K562 (cell line): ENCODE data around the gene GPER1. TPM values are rescaled to one million over a fixed set of nuclear protein-coding genes. Genes with fewer than 3 reads are reported as not detected.
A peak's percentile ranks its signal among the peaks of the same experiment; 100 is the strongest.

Source experiments
- ATAC-seq: fragments of 200-7000 bp; cut with Tn5 transposase; 3 replicates; pipeline ENCODE4 v1.9.1; 2020; ENCODE audit warnings: moderate library complexity
- BruUV-seq: library from RNA; stranded (reverse); fragments of 400-500 nt; replicated peaks from 2 replicates; lab custom pipeline; 2021; lab: Mats Ljungman, UMichigan
- CTCF ChIA-PET: fragments of 300-600 bp; formaldehyde crosslinking; extraction: SDS; loops from one replicate; lab custom pipeline; 2021; ENCODE audit warnings: low intra/inter-chr PET ratio; lab: Yijun Ruan, JAX
- POLR2A ChIA-PET: fragments of 300-600, 350-650 bp; sonication (Branson Sonifier 250); formaldehyde crosslinking; extraction: SDS; loops from one replicate; lab custom pipeline; 2021; ENCODE audit warnings: antibody characterized with exemption, inconsistent platforms; lab: Yijun Ruan, JAX
- DNase-seq, 4 experiments: peaks; one replicate each; pipeline versions ENCODE4 v3.0.0 to v3.0.0-alpha.2; 2011 to 2018; ENCODE audit warnings: low spot score in 3 of 4, mixed read lengths in 3 of 4; ENCODE audit errors: extremely low read depth in 1 of 4
- FAIRE-seq: peaks from 2 replicates; lab custom pipeline; 2011; peaks lifted over from hg19 to GRCh38; lab: Jason Lieb, UNC
- H2AFZ ChIP-seq: 2 replicates; pipeline ENCODE4 v1.6.0; 2011; ENCODE audit warnings: low read depth, low read length, control low read depth, inconsistent platforms
- H3K27ac ChIP-seq: fragments of 200-600 bp; 3 replicates; pipeline ENCODE4 v1.8.0; 2011; ENCODE audit warnings: low read depth, mild to moderate bottlenecking, control low read depth, inconsistent platforms, low read length, moderate library complexity, mixed read lengths; ENCODE audit errors: extremely low read depth
- H3K27me3 ChIP-seq, 2 experiments: fragments of 300-600 bp in 1 of 2; 2 replicates in 1 of 2; 3 replicates in 1 of 2; pipeline versions ENCODE4 v1.6.0 to v1.8.0; 2011; ENCODE audit warnings: inconsistent platforms in 2 of 2, low read length in 2 of 2, mild to moderate bottlenecking in 1 of 2, mixed read lengths in 1 of 2, moderate library complexity in 1 of 2; ENCODE audit not compliant: control insufficient read depth in 2 of 2, insufficient read depth in 2 of 2
- H3K36me3 ChIP-seq: fragments of 300-600 bp; 3 replicates; pipeline ENCODE4 v1.8.0; 2011; ENCODE audit warnings: mild to moderate bottlenecking, low read length, inconsistent platforms; ENCODE audit not compliant: control insufficient read depth, insufficient read depth
- H3K4me1 ChIP-seq, 2 experiments: fragments of 200-600 bp in 1 of 2; replicated peaks in 1 of 2; 2 replicates in 1 of 2; 3 replicates in 1 of 2; pipeline versions ENCODE4 v1.5.1 to v1.8.0; 2011; ENCODE audit warnings: inconsistent platforms in 2 of 2, low read length in 2 of 2, mild to moderate bottlenecking in 1 of 2, mixed read lengths in 1 of 2, moderate library complexity in 1 of 2; ENCODE audit not compliant: control insufficient read depth in 2 of 2, insufficient read depth in 2 of 2
- H3K4me2 ChIP-seq: 2 replicates; pipeline ENCODE4 v1.6.1; 2011; ENCODE audit warnings: low read length, control low read depth, inconsistent platforms, mixed read lengths; ENCODE audit not compliant: insufficient read depth
- H3K4me3 ChIP-seq: fragments of 200-600 bp; sonication (generic), shearing (Covaris generic); 2 replicates; pipeline ENCODE4 v1.5.1; 2016; ENCODE audit warnings: control low read depth, inconsistent platforms
- H3K79me2 ChIP-seq: fragments of 200-600 bp; 3 replicates; pipeline ENCODE4 v1.8.0; 2011; ENCODE audit warnings: low read length, inconsistent platforms; ENCODE audit not compliant: control insufficient read depth, insufficient read depth
- H3K9ac ChIP-seq, 2 experiments: 2 replicates each; pipeline versions ENCODE4 v1.6.0 to v1.6.1; 2011; ENCODE audit warnings: low read depth in 2 of 2, low read length in 2 of 2, control low read depth in 1 of 2, inconsistent platforms in 1 of 2, mild to moderate bottlenecking in 1 of 2, mixed read lengths in 1 of 2; ENCODE audit not compliant: insufficient read depth in 1 of 2
- H3K9me1 ChIP-seq: one replicate; pipeline ENCODE4 v1.6.0; 2011; ENCODE audit warnings: inconsistent platforms, mild to moderate bottlenecking, low read length, moderate library complexity; ENCODE audit not compliant: control insufficient read depth, insufficient read depth
- H3K9me3 ChIP-seq: replicated peaks from 2 replicates; pipeline ENCODE4 v1.5.1; 2011; ENCODE audit warnings: low read depth, low read length, inconsistent platforms; ENCODE audit not compliant: control insufficient read depth, insufficient read depth
- H4K20me1 ChIP-seq: replicated peaks from 2 replicates; pipeline ENCODE4 v1.6.1; 2011; ENCODE audit warnings: low read length, inconsistent platforms, mixed read lengths; ENCODE audit not compliant: control insufficient read depth, insufficient read depth
- GATA2 ChIP-seq: sonication (generic); formaldehyde crosslinking; IDR thresholded peaks from 2 replicates; pipeline ENCODE4 v1.4.0; 2020; ENCODE audit warnings: mild to moderate bottlenecking, missing genetic modification reagents
- SP2 ChIP-seq: IDR thresholded peaks from 2 replicates; pipeline ENCODE4 v1.6.1; 2011; ENCODE audit warnings: mild to moderate bottlenecking, low read depth, low read length, moderate library complexity; ENCODE audit not compliant: poor library complexity, severe bottlenecking; ENCODE audit errors: extremely low read depth
- ZFP36 ChIP-seq: fragments of 150-350 bp; IDR thresholded peaks from 2 replicates; pipeline ENCODE4 v1.6.1; 2018; ENCODE audit warnings: low read length, low read depth; ENCODE audit not compliant: partially characterized antibody
- ZNF124 ChIP-seq: sonication (generic); formaldehyde crosslinking; IDR thresholded peaks from 2 replicates; pipeline ENCODE4 v1.8.1; 2022; ENCODE audit warnings: missing genetic modification reagents
- ZNF583 ChIP-seq: fragments of 250-450 bp; sonication (Bioruptor Pico); IDR thresholded peaks from 2 replicates; pipeline ENCODE4 v1.4.0; 2020
- WGBS: fragments of 100-300 bp; shearing (Covaris generic); methylation state at CpG from one replicate; pipeline ENCODE4 v1.1.6; 2016; ENCODE audit warnings: low coverage, mixed read lengths; ENCODE audit not compliant: insufficient coverage; ENCODE audit errors: missing lambda C conversion rate; 5-methylcytosine and 5-hydroxymethylcytosine counted together
- in situ Hi-C: fragments of 300-500 bp; cut with MboI; formaldehyde crosslinking; loops from 4 replicates; pipeline ENCODE4 v1.15.0; 2018; ENCODE audit warnings: inconsistent platforms, mixed read lengths
- intact Hi-C: fragments of 100-400 bp; cut with micrococcal nuclease; formaldehyde crosslinking; loops from 2 replicates; pipeline ENCODE4 v1.14.2; 2022
- polyA plus RNA-seq, 8 experiments: library from polyadenylated mRNA; depleted of rRNA in 4 of 8; stranded (reverse) in 5 of 8; unstranded in 3 of 8; fragments of >200 nt; fragmentation: Nextera tagmentation in 2 of 8; fragmentation: Illumina TruSeq in 1 of 8; extraction: Ambion mirVana in 2 of 8; extraction: Trizol in 1 of 8; gene quantifications; 2 replicates each; pipeline versions ENCODE4 v1.2.1 to v1.2.3, GENCODE V29; 2011 to 2014; ENCODE audit warnings: inconsistent platforms in 1 of 8, missing spikeins in 1 of 8
- total RNA-seq, 7 experiments: library from RNA; depleted of rRNA in 6 of 7; stranded (reverse); fragments of >200 nt in 6 of 7; fragmentation: Illumina TruSeq in 2 of 7; extraction: Trizol in 2 of 7; gene quantifications; 2 replicates each; pipeline versions ENCODE4 v1.2.1 to v1.2.3, GENCODE V29; 2011 to 2021; ENCODE audit warnings: low replicate concordance in 1 of 7
- TF ChIP-seq, protein P1 (sequence below): sonication (generic); formaldehyde crosslinking; IDR thresholded peaks from 2 replicates; pipeline ENCODE4 v1.8.1; 2023; ENCODE audit warnings: mild to moderate bottlenecking, missing genetic modification reagents

The GPER1 gene
- total and polyA plus RNA-seq, 9 of the 15 experiments (the other 6 are each of a cell fraction or from before 2014, with no cell fraction given) = 0.04 to 0.09 (median 0.08) TPM; not detected in 6

DNA sequence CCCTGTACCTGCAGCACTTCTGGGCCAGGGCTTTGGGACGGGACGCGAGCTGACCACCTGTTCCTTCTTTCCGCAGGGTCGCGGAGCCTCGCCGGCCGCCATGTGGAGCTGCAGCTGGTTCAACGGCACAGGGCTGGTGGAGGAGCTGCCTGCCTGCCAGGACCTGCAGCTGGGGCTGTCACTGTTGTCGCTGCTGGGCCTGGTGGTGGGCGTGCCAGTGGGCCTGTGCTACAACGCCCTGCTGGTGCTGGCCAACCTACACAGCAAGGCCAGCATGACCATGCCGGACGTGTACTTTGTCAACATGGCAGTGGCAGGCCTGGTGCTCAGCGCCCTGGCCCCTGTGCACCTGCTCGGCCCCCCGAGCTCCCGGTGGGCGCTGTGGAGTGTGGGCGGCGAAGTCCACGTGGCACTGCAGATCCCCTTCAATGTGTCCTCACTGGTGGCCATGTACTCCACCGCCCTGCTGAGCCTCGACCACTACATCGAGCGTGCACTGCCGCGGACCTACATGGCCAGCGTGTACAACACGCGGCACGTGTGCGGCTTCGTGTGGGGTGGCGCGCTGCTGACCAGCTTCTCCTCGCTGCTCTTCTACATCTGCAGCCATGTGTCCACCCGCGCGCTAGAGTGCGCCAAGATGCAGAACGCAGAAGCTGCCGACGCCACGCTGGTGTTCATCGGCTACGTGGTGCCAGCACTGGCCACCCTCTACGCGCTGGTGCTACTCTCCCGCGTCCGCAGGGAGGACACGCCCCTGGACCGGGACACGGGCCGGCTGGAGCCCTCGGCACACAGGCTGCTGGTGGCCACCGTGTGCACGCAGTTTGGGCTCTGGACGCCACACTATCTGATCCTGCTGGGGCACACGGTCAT, 30.3 kb upstream of the GPER1 start:
- Histone ChIP-seq H3K27me3 (no peaks in the 10 kb centered on the region), H2AFZ (no peak overlapping the region), H3K9me3 (no peaks in the 10 kb centered on the region), H3K79me2 (peaks cover 10% of the 10 kb centered on the region; the same call in 1 of the 3 replicates), H3K36me3 (peaks cover 6% of the 10 kb centered on the region; the same call in 1 of the 3 replicates), H3K4me1 (peaks cover 36 to 83% of the 10 kb centered on the region in 2 experiments), H3K4me2 (no peak overlapping the region), H3K27ac (no peak overlapping the region), H3K9me1 (peaks cover 3% of the 10 kb centered on the region), H3K9ac (no peak overlapping the region), H3K4me3 (no peak overlapping the region), H4K20me1 (0 out of 2 replicates have a peak, but pooled peaks cover 2% of the 10 kb centered on the region)
- ATAC-seq (no peak), FAIRE-seq (no peak)
- intact Hi-C loops = no loop called here
- ChIA-PET POLR2A (interaction anchor here (1.4 to 1.5 kb wide), 2 partner anchors 12 to 16 kb away, joined by 3 to 6 read pairs; no protein-coding TSS in a partner anchor), CTCF (no interaction called here)
- in situ Hi-C loops = no loop called here
- 96% methylated on average over 57 of the region's 62 CpGs for WGBS
- TF ChIP-seq ZNF124 (CRISPR knock-in tag) (0 out of 2 replicates have a peak, but pooled peaks have one; percentile 41), GATA2 (CRISPR knock-in tag) (no peak), SP2 (no peak), ZFP36 (no peak), ZNF583 (no peak)
- TF ChIP-seq, protein P1, sequence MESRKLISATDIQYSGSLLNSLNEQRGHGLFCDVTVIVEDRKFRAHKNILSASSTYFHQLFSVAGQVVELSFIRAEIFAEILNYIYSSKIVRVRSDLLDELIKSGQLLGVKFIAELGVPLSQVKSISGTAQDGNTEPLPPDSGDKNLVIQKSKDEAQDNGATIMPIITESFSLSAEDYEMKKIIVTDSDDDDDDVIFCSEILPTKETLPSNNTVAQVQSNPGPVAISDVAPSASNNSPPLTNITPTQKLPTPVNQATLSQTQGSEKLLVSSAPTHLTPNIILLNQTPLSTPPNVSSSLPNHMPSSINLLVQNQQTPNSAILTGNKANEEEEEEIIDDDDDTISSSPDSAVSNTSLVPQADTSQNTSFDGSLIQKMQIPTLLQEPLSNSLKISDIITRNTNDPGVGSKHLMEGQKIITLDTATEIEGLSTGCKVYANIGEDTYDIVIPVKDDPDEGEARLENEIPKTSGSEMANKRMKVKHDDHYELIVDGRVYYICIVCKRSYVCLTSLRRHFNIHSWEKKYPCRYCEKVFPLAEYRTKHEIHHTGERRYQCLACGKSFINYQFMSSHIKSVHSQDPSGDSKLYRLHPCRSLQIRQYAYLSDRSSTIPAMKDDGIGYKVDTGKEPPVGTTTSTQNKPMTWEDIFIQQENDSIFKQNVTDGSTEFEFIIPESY (CRISPR knock-in tag) = peak; percentile 56
- TF ChIP-seq, all 486 proteins: peak for 2
- no TSS peak for BruUV-seq
- no peak for DNase-seq
